Vagina (tissue), 2 donors: Measurements from ENCODE around the gene SLK. TPM values are rescaled to one million over a fixed set of nuclear protein-coding genes. Genes with fewer than 3 reads are reported as not detected.

ENCODE experiments used
- DNase-seq, 2 donors: peaks; one replicate each; pipeline ENCODE4 v3.0.0-alpha.2; 2017; ENCODE audit errors: extremely low spot score in 2 of 2
- H3K27ac ChIP-seq: fragments of 200-600 bp; sonication (generic); one replicate; pipeline ENCODE4 v1.5.1; 2019
- H3K27me3 ChIP-seq: fragments of 200-600 bp; sonication (generic); one replicate; pipeline ENCODE4 v1.5.1; 2019
- H3K36me3 ChIP-seq, 2 donors: fragments of 200-600 bp; sonication (generic); one replicate each; pipeline ENCODE4 v1.5.1; 2017 to 2019
- H3K4me1 ChIP-seq: fragments of 200-600 bp; sonication (generic); one replicate; pipeline ENCODE4 v1.5.1; 2019
- H3K4me3 ChIP-seq, 2 donors: fragments of 200-600 bp; sonication (generic); 1 replicate in 1 of 2; 2 replicates in 1 of 2; pipeline ENCODE4 v1.5.1; 2016 to 2019
- H3K9me3 ChIP-seq: fragments of 200-600 bp; sonication (generic); one replicate; pipeline ENCODE4 v1.5.1; 2019
- POLR2A ChIP-seq, 2 donors: fragments of 450-650 bp; IDR thresholded peaks; one replicate each; pipeline ENCODE4 v1.6.1; 2017; ENCODE audit warnings: antibody characterized with exemption in 2 of 2, mild to moderate bottlenecking in 2 of 2, moderate library complexity in 2 of 2
- POLR2AphosphoS5 ChIP-seq, 2 donors: sonication (generic); formaldehyde crosslinking; IDR thresholded peaks; one replicate each; pipeline ENCODE4 v1.9.0; 2017; ENCODE audit warnings: antibody characterized with exemption in 2 of 2, mild to moderate bottlenecking in 2 of 2, low read depth in 1 of 2; ENCODE audit not compliant: insufficient read depth in 1 of 2
- intact Hi-C: fragments of 100-400 bp; cut with DNase I; formaldehyde crosslinking; loops from one replicate; pipeline ENCODE4 v1.15.1; 2023
- total RNA-seq: library from RNA; depleted of rRNA; stranded (reverse); fragments of >200 nt; gene quantifications from one replicate; pipeline ENCODE4 v1.2.3, GENCODE V29; 2016
- TF ChIP-seq, protein P1 (sequence below), 3 experiments: fragments of 450-650 bp in 2 of 3; fragments of 200-600 bp in 1 of 3; sonication (generic) in 1 of 3; IDR thresholded peaks; one replicate each; pipeline ENCODE4 v1.5.1; 2017 to 2019; ENCODE audit warnings: antibody characterized with exemption in 3 of 3, mild to moderate bottlenecking in 2 of 3, moderate library complexity in 2 of 3

SLK gene
- total RNA-seq, 1 donor from 2014 or later: 50.1 TPM

DNA sequence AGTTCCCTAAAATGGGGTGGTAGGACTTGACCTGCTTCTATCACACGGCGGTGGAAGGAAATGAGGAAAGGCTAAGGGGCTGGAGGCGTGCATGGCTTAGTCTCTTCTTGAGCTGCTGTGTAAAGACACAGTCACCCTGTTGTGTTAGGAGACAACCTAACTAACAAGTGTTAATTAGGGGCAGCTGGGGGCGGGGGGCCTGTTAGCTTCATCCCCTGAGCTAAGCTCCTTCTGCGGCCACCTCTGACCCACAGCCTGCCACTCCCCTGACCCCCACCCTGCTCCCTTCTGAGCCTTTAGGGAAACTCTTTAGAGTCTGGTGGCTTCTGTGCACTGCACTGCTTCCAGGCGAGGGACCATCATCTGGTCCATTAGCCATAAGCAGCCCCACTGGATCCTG lies 90.8 kb downstream of the SLK start:
- TF ChIP-seq POLR2AphosphoS5 (IDR thresholded peaks at IDR 0.05; ENCODE audit: insufficient read depth in 1 of 2, low read depth in 1 of 2): no peak
- TF ChIP-seq, protein P1, sequence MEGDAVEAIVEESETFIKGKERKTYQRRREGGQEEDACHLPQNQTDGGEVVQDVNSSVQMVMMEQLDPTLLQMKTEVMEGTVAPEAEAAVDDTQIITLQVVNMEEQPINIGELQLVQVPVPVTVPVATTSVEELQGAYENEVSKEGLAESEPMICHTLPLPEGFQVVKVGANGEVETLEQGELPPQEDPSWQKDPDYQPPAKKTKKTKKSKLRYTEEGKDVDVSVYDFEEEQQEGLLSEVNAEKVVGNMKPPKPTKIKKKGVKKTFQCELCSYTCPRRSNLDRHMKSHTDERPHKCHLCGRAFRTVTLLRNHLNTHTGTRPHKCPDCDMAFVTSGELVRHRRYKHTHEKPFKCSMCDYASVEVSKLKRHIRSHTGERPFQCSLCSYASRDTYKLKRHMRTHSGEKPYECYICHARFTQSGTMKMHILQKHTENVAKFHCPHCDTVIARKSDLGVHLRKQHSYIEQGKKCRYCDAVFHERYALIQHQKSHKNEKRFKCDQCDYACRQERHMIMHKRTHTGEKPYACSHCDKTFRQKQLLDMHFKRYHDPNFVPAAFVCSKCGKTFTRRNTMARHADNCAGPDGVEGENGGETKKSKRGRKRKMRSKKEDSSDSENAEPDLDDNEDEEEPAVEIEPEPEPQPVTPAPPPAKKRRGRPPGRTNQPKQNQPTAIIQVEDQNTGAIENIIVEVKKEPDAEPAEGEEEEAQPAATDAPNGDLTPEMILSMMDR (IDR thresholded peaks at IDR 0.05): no peak
- TF ChIP-seq POLR2A (IDR thresholded peaks at IDR 0.05): no peak

DNA sequence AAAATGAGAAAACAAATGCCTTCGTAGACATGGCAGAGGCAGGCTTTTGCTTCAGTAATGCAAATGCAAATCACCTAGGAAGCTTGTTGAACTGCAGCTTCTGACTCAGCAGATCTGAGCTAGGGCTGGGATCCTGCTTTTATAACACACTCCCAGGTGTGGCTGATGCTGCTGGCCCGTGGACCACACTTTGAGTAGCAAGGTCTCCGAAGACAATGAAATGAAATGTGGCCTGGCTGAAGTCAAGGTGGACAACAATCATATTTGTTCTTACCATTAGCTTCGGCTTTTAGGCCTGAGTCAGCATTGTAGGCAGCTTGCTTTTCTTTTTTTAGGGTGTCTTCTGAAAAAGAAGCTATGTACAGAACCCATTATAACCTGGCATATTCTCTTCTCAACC lies 92.4 kb downstream of the SLK start:
- Histone ChIP-seq H3K9me3 (no peaks in the 10 kb centered on the region), H3K36me3 (peaks cover 0 to 5% of the 10 kb centered on the region in 2 donors), H3K27me3 (no peaks in the 10 kb centered on the region), H3K27ac (no peak overlapping the region), H3K4me1 (no peaks in the 10 kb centered on the region), H3K4me3 (no peak overlapping the region)
- no peak for TF ChIP-seq POLR2AphosphoS5 (IDR thresholded peaks at IDR 0.05; ENCODE audit: insufficient read depth in 1 of 2, low read depth in 1 of 2)
- TF ChIP-seq POLR2A (IDR thresholded peaks at IDR 0.05): no peak
- TF ChIP-seq, protein P1 (IDR thresholded peaks at IDR 0.05): no peak
- intact Hi-C loops: no loop called here
- DNase-seq: no peak

More for the DNA sequence above, 90.8 kb downstream of the SLK start:
- Histone ChIP-seq H3K36me3 (no peaks in the 10 kb centered on the region), H3K27ac (no peak overlapping the region), H3K4me3 (no peak overlapping the region), H3K4me1 (no peaks in the 10 kb centered on the region), H3K27me3 (no peaks in the 10 kb centered on the region), H3K9me3 (no peaks in the 10 kb centered on the region)
- intact Hi-C loops: no loop called here
- DNase-seq: no peak

DNA sequence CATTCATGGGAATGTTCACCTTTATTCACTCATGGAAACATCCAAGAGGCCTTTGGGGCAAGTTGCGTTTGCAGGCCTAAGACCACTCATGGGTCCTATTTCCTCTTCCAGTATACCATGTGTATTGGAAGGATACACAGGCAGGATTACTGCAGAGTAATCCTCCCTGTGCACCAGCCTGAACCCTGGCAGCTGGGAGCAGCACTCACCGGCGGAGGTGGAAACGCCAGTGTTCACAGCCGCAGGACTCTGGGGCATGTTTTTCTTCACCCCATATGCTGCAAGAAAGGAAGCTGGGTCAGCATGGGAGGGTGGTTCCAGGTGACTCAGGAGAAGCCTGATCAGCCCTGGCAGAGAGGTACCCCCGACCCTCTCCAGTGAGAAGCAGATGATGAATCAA lies 94.3 kb downstream of the SLK start:
- Histone ChIP-seq H3K4me1 (no peaks in the 10 kb centered on the region), H3K4me3 (no peak overlapping the region), H3K27ac (no peak overlapping the region), H3K9me3 (no peaks in the 10 kb centered on the region), H3K27me3 (no peaks in the 10 kb centered on the region), H3K36me3 (peaks cover 0 to 5% of the 10 kb centered on the region in 2 donors)
- TF ChIP-seq, protein P1 (IDR thresholded peaks at IDR 0.05): no peak
- TF ChIP-seq POLR2A (IDR thresholded peaks at IDR 0.05): no peak
- no peak for TF ChIP-seq POLR2AphosphoS5 (IDR thresholded peaks at IDR 0.05; ENCODE audit: insufficient read depth in 1 of 2, low read depth in 1 of 2)
- intact Hi-C loops: no loop called here
- DNase-seq: no peak

DNA sequence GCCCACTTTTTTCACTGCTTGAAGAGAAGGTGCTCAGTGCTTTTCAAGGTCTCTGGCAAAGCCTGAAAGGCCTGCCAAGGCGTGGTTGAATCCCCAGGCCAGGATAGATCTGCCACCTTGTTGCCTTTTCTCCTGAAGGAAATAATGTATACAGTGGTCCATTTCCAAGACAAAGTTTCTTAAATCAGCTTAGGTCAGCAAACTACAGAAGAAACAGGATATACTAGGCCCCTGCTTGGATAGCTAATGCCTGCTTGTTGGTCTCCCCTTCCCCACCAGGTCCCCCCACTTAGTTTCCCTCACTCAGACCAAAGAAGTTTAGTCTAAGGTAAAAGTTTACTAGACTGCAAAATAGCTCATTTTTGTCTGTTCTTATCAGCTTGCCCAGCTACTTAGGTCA lies 98.8 kb downstream of the SLK start:
- intact Hi-C loops: no loop called here
- TF ChIP-seq POLR2A (IDR thresholded peaks at IDR 0.05) (no peak), POLR2AphosphoS5 (IDR thresholded peaks at IDR 0.05; ENCODE audit: insufficient read depth in 1 of 2, low read depth in 1 of 2) (no peak)
- TF ChIP-seq, protein P1 (IDR thresholded peaks at IDR 0.05): no peak
- no peak overlapping the region for H3K27ac ChIP-seq
- DNase-seq: no peak
- peaks cover 0 to 5% of the 10 kb centered on the region in 2 donors for H3K36me3 ChIP-seq
- H3K4me1 ChIP-seq: no peaks in the 10 kb centered on the region
- no peaks in the 10 kb centered on the region for H3K27me3 ChIP-seq
- no peaks in the 10 kb centered on the region for H3K9me3 ChIP-seq
- no peak overlapping the region for H3K4me3 ChIP-seq

DNA sequence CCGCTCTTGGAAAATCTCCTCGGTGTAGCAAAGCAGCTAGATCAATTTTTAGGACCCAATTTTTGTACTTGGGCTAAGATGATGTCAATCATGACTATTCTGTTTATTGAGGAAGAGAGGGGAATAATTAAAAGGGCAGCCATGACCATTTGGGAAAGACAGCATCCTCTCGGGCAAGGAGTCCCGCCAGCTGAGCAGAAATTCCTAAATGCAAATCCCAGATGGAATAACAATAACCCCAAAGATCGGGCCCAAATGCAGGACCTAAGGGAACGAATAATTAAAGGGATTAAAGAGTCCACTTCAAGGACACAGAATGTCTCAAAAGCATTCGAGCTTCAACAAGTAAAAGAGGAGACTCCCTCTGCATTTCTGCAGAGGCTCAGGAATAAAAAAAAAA lies 100.0 kb downstream of the SLK start:
- H3K27ac ChIP-seq: no peak overlapping the region
- no peaks in the 10 kb centered on the region for H3K4me1 ChIP-seq
- H3K27me3 ChIP-seq: no peaks in the 10 kb centered on the region
- no peaks in the 10 kb centered on the region for H3K9me3 ChIP-seq
- peaks cover 0 to 5% of the 10 kb centered on the region in 2 donors for H3K36me3 ChIP-seq
- intact Hi-C loops: no loop called here
- no peak overlapping the region for H3K4me3 ChIP-seq
- TF ChIP-seq POLR2A (IDR thresholded peaks at IDR 0.05): no peak
- TF ChIP-seq, protein P1 (IDR thresholded peaks at IDR 0.05): no peak
- DNase-seq: no peak
